K562 (cell line): ENCODE measurements around the gene PCSK6. TPM values are rescaled to one million over a fixed set of nuclear protein-coding genes. Genes with fewer than 3 reads are reported as not detected.

ENCODE experiments used
- ATAC-seq: fragments of 200-7000 bp; cut with Tn5 transposase; 3 replicates; pipeline ENCODE4 v1.9.1; 2020; ENCODE audit warnings: moderate library complexity
- BruUV-seq: library from RNA; stranded (reverse); fragments of 400-500 nt; replicated peaks from 2 replicates; lab custom pipeline; 2021; lab: Mats Ljungman, UMichigan
- CTCF ChIA-PET: fragments of 300-600 bp; formaldehyde crosslinking; extraction: SDS; loops from one replicate; lab custom pipeline; 2021; ENCODE audit warnings: low intra/inter-chr PET ratio; lab: Yijun Ruan, JAX
- POLR2A ChIA-PET: fragments of 300-600, 350-650 bp; sonication (Branson Sonifier 250); formaldehyde crosslinking; extraction: SDS; loops from one replicate; lab custom pipeline; 2021; ENCODE audit warnings: antibody characterized with exemption, inconsistent platforms; lab: Yijun Ruan, JAX
- DNase-seq, 4 experiments: peaks; one replicate each; pipeline versions ENCODE4 v3.0.0 to v3.0.0-alpha.2; 2011 to 2018; ENCODE audit warnings: low spot score in 3 of 4, mixed read lengths in 3 of 4; ENCODE audit errors: extremely low read depth in 1 of 4
- FAIRE-seq: peaks from 2 replicates; lab custom pipeline; 2011; peaks lifted over from hg19 to GRCh38; lab: Jason Lieb, UNC
- H2AFZ ChIP-seq: 2 replicates; pipeline ENCODE4 v1.6.0; 2011; ENCODE audit warnings: low read depth, low read length, control low read depth, inconsistent platforms
- H3K27ac ChIP-seq: fragments of 200-600 bp; 3 replicates; pipeline ENCODE4 v1.8.0; 2011; ENCODE audit warnings: low read depth, mild to moderate bottlenecking, control low read depth, inconsistent platforms, low read length, moderate library complexity, mixed read lengths; ENCODE audit errors: extremely low read depth
- H3K27me3 ChIP-seq, 2 experiments: fragments of 300-600 bp in 1 of 2; 2 replicates in 1 of 2; 3 replicates in 1 of 2; pipeline versions ENCODE4 v1.6.0 to v1.8.0; 2011; ENCODE audit warnings: inconsistent platforms in 2 of 2, low read length in 2 of 2, mild to moderate bottlenecking in 1 of 2, mixed read lengths in 1 of 2, moderate library complexity in 1 of 2; ENCODE audit not compliant: control insufficient read depth in 2 of 2, insufficient read depth in 2 of 2
- H3K36me3 ChIP-seq: fragments of 300-600 bp; 3 replicates; pipeline ENCODE4 v1.8.0; 2011; ENCODE audit warnings: mild to moderate bottlenecking, low read length, inconsistent platforms; ENCODE audit not compliant: control insufficient read depth, insufficient read depth
- H3K4me1 ChIP-seq, 2 experiments: fragments of 200-600 bp in 1 of 2; replicated peaks in 1 of 2; 2 replicates in 1 of 2; 3 replicates in 1 of 2; pipeline versions ENCODE4 v1.5.1 to v1.8.0; 2011; ENCODE audit warnings: inconsistent platforms in 2 of 2, low read length in 2 of 2, mild to moderate bottlenecking in 1 of 2, mixed read lengths in 1 of 2, moderate library complexity in 1 of 2; ENCODE audit not compliant: control insufficient read depth in 2 of 2, insufficient read depth in 2 of 2
- H3K4me2 ChIP-seq: 2 replicates; pipeline ENCODE4 v1.6.1; 2011; ENCODE audit warnings: low read length, control low read depth, inconsistent platforms, mixed read lengths; ENCODE audit not compliant: insufficient read depth
- H3K4me3 ChIP-seq: fragments of 200-600 bp; sonication (generic), shearing (Covaris generic); 2 replicates; pipeline ENCODE4 v1.5.1; 2016; ENCODE audit warnings: control low read depth, inconsistent platforms
- H3K79me2 ChIP-seq: fragments of 200-600 bp; 3 replicates; pipeline ENCODE4 v1.8.0; 2011; ENCODE audit warnings: low read length, inconsistent platforms; ENCODE audit not compliant: control insufficient read depth, insufficient read depth
- H3K9ac ChIP-seq, 2 experiments: 2 replicates each; pipeline versions ENCODE4 v1.6.0 to v1.6.1; 2011; ENCODE audit warnings: low read depth in 2 of 2, low read length in 2 of 2, control low read depth in 1 of 2, inconsistent platforms in 1 of 2, mild to moderate bottlenecking in 1 of 2, mixed read lengths in 1 of 2; ENCODE audit not compliant: insufficient read depth in 1 of 2
- H3K9me1 ChIP-seq: one replicate; pipeline ENCODE4 v1.6.0; 2011; ENCODE audit warnings: inconsistent platforms, mild to moderate bottlenecking, low read length, moderate library complexity; ENCODE audit not compliant: control insufficient read depth, insufficient read depth
- H3K9me3 ChIP-seq: replicated peaks from 2 replicates; pipeline ENCODE4 v1.5.1; 2011; ENCODE audit warnings: low read depth, low read length, inconsistent platforms; ENCODE audit not compliant: control insufficient read depth, insufficient read depth
- H4K20me1 ChIP-seq: replicated peaks from 2 replicates; pipeline ENCODE4 v1.6.1; 2011; ENCODE audit warnings: low read length, inconsistent platforms, mixed read lengths; ENCODE audit not compliant: control insufficient read depth, insufficient read depth
- BCL6 ChIP-seq: fragments of 250-450 bp; sonication (Bioruptor Pico); IDR thresholded peaks from 2 replicates; pipeline ENCODE4 v1.4.0; 2020
- BRCA1 ChIP-seq, 2 experiments: fragments of 450-650 bp in 1 of 2; sonication (generic) in 1 of 2; formaldehyde crosslinking in 1 of 2; IDR thresholded peaks; 2 replicates each; pipeline versions ENCODE4 v1.5.0 to v1.6.1; 2017 to 2020; ENCODE audit warnings: mild to moderate bottlenecking in 1 of 2, missing genetic modification reagents in 1 of 2
- CHD4 ChIP-seq: fragments of 200-600 bp; sonication (generic); IDR thresholded peaks from 3 replicates; pipeline ENCODE4 v1.6.1; 2012; ENCODE audit warnings: low read depth, mild to moderate bottlenecking, mixed read lengths, low read length, inconsistent platforms; ENCODE audit not compliant: insufficient read depth, insufficient replicate concordance, poor library complexity, severe bottlenecking
- CREB1 ChIP-seq, 2 experiments: sonication (generic) in 1 of 2; formaldehyde crosslinking in 1 of 2; IDR thresholded peaks; 2 replicates each; pipeline versions ENCODE4 v1.6.1 to v1.8.0; 2012 to 2022; ENCODE audit warnings: inconsistent platforms in 1 of 2, mild to moderate bottlenecking in 1 of 2, missing genetic modification reagents in 1 of 2, moderate library complexity in 1 of 2
- DNMT1 ChIP-seq: fragments of 450-650 bp; IDR thresholded peaks from 2 replicates; pipeline ENCODE4 v1.6.1; 2016; ENCODE audit warnings: antibody characterized with exemption, mild to moderate bottlenecking
- E2F6 ChIP-seq, 2 experiments: IDR thresholded peaks; 2 replicates each; pipeline ENCODE4 v1.6.1; 2011; ENCODE audit warnings: borderline replicate concordance in 1 of 2, control low read depth in 1 of 2, low read depth in 1 of 2, low read length in 1 of 2, mild to moderate bottlenecking in 1 of 2, mixed read lengths in 1 of 2, moderate library complexity in 1 of 2; ENCODE audit not compliant: insufficient read depth in 1 of 2, insufficient read length in 1 of 2, poor library complexity in 1 of 2, severe bottlenecking in 1 of 2; ENCODE audit errors: extremely low read depth in 1 of 2
- GATAD2B ChIP-seq: fragments of 450-650 bp; IDR thresholded peaks from 2 replicates; pipeline ENCODE4 v1.6.1; 2017; ENCODE audit warnings: mild to moderate bottlenecking, borderline replicate concordance
- HDAC3 ChIP-seq: fragments of 450-650 bp; IDR thresholded peaks from 2 replicates; pipeline ENCODE4 v1.6.1; 2018; ENCODE audit warnings: borderline replicate concordance, mild to moderate bottlenecking, moderate library complexity; ENCODE audit not compliant: partially characterized antibody
- HEY1 ChIP-seq: fragments of 250-450 bp; sonication (Bioruptor Pico); IDR thresholded peaks from 2 replicates; pipeline ENCODE4 v1.5.0; 2020; ENCODE audit warnings: mild to moderate bottlenecking, moderate library complexity, borderline replicate concordance
- MCM2 ChIP-seq: fragments of 450-650 bp; IDR thresholded peaks from 2 replicates; pipeline ENCODE4 v1.6.1; 2017; ENCODE audit warnings: low read depth, mild to moderate bottlenecking
- RBFOX2 ChIP-seq: fragments of 200-400 bp; formaldehyde crosslinking; IDR thresholded peaks from 2 replicates; pipeline ENCODE4 v1.6.1; 2017; ENCODE audit warnings: low read depth, mild to moderate bottlenecking, low read length, moderate library complexity
- SIN3A ChIP-seq, 2 experiments: fragments of 150-350 bp in 1 of 2; IDR thresholded peaks; 2 replicates each; pipeline ENCODE4 v1.6.1; 2011 to 2016; ENCODE audit warnings: borderline replicate concordance in 2 of 2, low read depth in 2 of 2, low read length in 2 of 2, mild to moderate bottlenecking in 2 of 2, moderate library complexity in 2 of 2; ENCODE audit not compliant: control insufficient read depth in 1 of 2
- SOX6 ChIP-seq: fragments of 450-650 bp; IDR thresholded peaks from 2 replicates; pipeline ENCODE4 v1.6.1; 2014; ENCODE audit warnings: mild to moderate bottlenecking
- SPI1 ChIP-seq: IDR thresholded peaks from 2 replicates; pipeline ENCODE4 v1.6.1; 2011; ENCODE audit warnings: low read depth, low read length, control low read depth, borderline replicate concordance
- TCF3 ChIP-seq: sonication (generic); formaldehyde crosslinking; IDR thresholded peaks from 2 replicates; pipeline ENCODE4 v1.4.0; 2020; ENCODE audit warnings: mild to moderate bottlenecking, missing genetic modification reagents
- ZBTB7A ChIP-seq: IDR thresholded peaks from 2 replicates; pipeline ENCODE4 v1.6.1; 2011; ENCODE audit warnings: low read depth, mild to moderate bottlenecking, low read length, moderate library complexity, borderline replicate concordance; ENCODE audit not compliant: control insufficient read depth
- ZNF274 ChIP-seq: IDR thresholded peaks from 2 replicates; pipeline ENCODE4 v1.6.1; 2011; ENCODE audit warnings: low read depth, mild to moderate bottlenecking, low read length, moderate library complexity, borderline replicate concordance
- ZNF79 ChIP-seq: fragments of 250-450 bp; sonication (Bioruptor Pico); IDR thresholded peaks from 2 replicates; pipeline ENCODE4 v1.4.0; 2020; ENCODE audit warnings: low read depth, mild to moderate bottlenecking, moderate library complexity
- ZZZ3 ChIP-seq: fragments of 450-650 bp; IDR thresholded peaks from 2 replicates; pipeline ENCODE4 v1.6.1; 2016; ENCODE audit warnings: antibody characterized with exemption, mild to moderate bottlenecking, moderate library complexity
- WGBS: fragments of 100-300 bp; shearing (Covaris generic); methylation state at CpG from one replicate; pipeline ENCODE4 v1.1.6; 2016; ENCODE audit warnings: low coverage, mixed read lengths; ENCODE audit not compliant: insufficient coverage; ENCODE audit errors: missing lambda C conversion rate; 5-methylcytosine and 5-hydroxymethylcytosine counted together
- in situ Hi-C: fragments of 300-500 bp; cut with MboI; formaldehyde crosslinking; loops from 4 replicates; pipeline ENCODE4 v1.15.0; 2018; ENCODE audit warnings: inconsistent platforms, mixed read lengths
- intact Hi-C: fragments of 100-400 bp; cut with micrococcal nuclease; formaldehyde crosslinking; loops from 2 replicates; pipeline ENCODE4 v1.14.2; 2022
- polyA plus RNA-seq, 8 experiments: library from polyadenylated mRNA; depleted of rRNA in 4 of 8; stranded (reverse) in 5 of 8; unstranded in 3 of 8; fragments of >200 nt; fragmentation: Nextera tagmentation in 2 of 8; fragmentation: Illumina TruSeq in 1 of 8; extraction: Ambion mirVana in 2 of 8; extraction: Trizol in 1 of 8; gene quantifications; 2 replicates each; pipeline versions ENCODE4 v1.2.1 to v1.2.3, GENCODE V29; 2011 to 2014; ENCODE audit warnings: inconsistent platforms in 1 of 8, missing spikeins in 1 of 8
- total RNA-seq, 7 experiments: library from RNA; depleted of rRNA in 6 of 7; stranded (reverse); fragments of >200 nt in 6 of 7; fragmentation: Illumina TruSeq in 2 of 7; extraction: Trizol in 2 of 7; gene quantifications; 2 replicates each; pipeline versions ENCODE4 v1.2.1 to v1.2.3, GENCODE V29; 2011 to 2021; ENCODE audit warnings: low replicate concordance in 1 of 7

PCSK6 gene
- total and polyA plus RNA-seq, 9 of the 15 experiments (the other 6 are each of a cell fraction or from before 2014, with no cell fraction given): 2.2 to 32.6 (median 14.5) TPM

- TF ChIP-seq CHD4 (no peak), SIN3A (IDR thresholded peaks at IDR 0.05; ENCODE audit: borderline replicate concordance in 2 of 2, control insufficient read depth in 1 of 2, low read depth in 2 of 2, low read length in 2 of 2) (no peak), SOX6 (no peak), SPI1 (no peak), HDAC3 (no peak), ZNF79 (no peak)
Measured at GRCh38 chr15:101413239-101413638, 76.3 kb downstream of the PCSK6 start (continued).

- Histone ChIP-seq H4K20me1 (no peaks in the 10 kb centered on the region), H3K9ac (no peak overlapping the region), H3K27me3 (peaks cover 0 to 8% of the 10 kb centered on the region in 2 experiments; a peak in 3 of 5 replicates), H3K27ac (no peak overlapping the region), H2AFZ (no peak overlapping the region), H3K9me3 (no peaks in the 10 kb centered on the region), H3K36me3 (peaks cover 14% of the 10 kb centered on the region; the same call in 1 of the 3 replicates)
- 52% methylated on average over 10 of the region's 10 CpGs for WGBS
- POLR2A ChIA-PET: no interaction called here
- FAIRE-seq: no peak
- BruUV-seq: no TSS peak
- CTCF ChIA-PET: no interaction called here
- TF ChIP-seq DNMT1 (no peak), BRCA1 (IDR thresholded peaks at IDR 0.05) (no peak), BRCA1 (CRISPR knock-in tag; IDR thresholded peaks at IDR 0.05) (no peak), ZZZ3 (no peak), TCF3 (CRISPR knock-in tag) (no peak), ZNF274 (no peak), CREB1 (IDR thresholded peaks at IDR 0.05) (no peak), CREB1 (CRISPR knock-in tag; IDR thresholded peaks at IDR 0.05) (no peak), GATAD2B (no peak), BCL6 (CRISPR knock-in tag) (no peak), E2F6 (IDR thresholded peaks at IDR 0.05; ENCODE audit: borderline replicate concordance in 1 of 2, extremely low read depth in 1 of 2, insufficient read depth in 1 of 2, insufficient read length in 1 of 2, low read depth in 1 of 2, low read length in 1 of 2, poor library complexity in 1 of 2, severe bottlenecking in 1 of 2) (no peak), MCM2 (no peak), HEY1 (CRISPR knock-in tag) (no peak), RBFOX2 (no peak), ZBTB7A (no peak)
- TF ChIP-seq, all 486 proteins: peak for 0
- intact Hi-C loops: no loop called here
- Histone ChIP-seq H3K4me2 (no peak overlapping the region), H3K4me3 (no peak overlapping the region), H3K9me1 (no peaks in the 10 kb centered on the region), H3K4me1 (no peaks in the 10 kb centered on the region), H3K79me2 (no peaks in the 10 kb centered on the region)
- ATAC-seq (no peak), DNase-seq (no peak)
- in situ Hi-C loops: no loop called here
Measured at GRCh38 chr15:101411581-101411980, 77.9 kb downstream of the PCSK6 start.
